GM23338 (cell line): ENCODE data around the gene TPGS1. TPM values are rescaled to one million over a fixed set of nuclear protein-coding genes. Genes with fewer than 3 reads are reported as not detected.

Experiments used
- ATAC-seq: fragments of 200-7000 bp; cut with Tn5 transposase; 3 replicates; pipeline ENCODE4 v1.9.1; 2020
- DNase-seq: peaks from one replicate; pipeline ENCODE4 v3.0.0-alpha.2; 2015; ENCODE audit warnings: low spot score
- H2AFZ ChIP-seq: fragments of 200-600 bp; sonication (generic); 2 replicates; pipeline ENCODE4 v1.8.0; 2016; ENCODE audit warnings: antibody characterized with exemption, mild to moderate bottlenecking, moderate library complexity
- H3F3A ChIP-seq: fragments of 200-600 bp; sonication (generic); replicated peaks from 2 replicates; pipeline ENCODE4 v1.8.0; 2017; ENCODE audit warnings: antibody characterized with exemption, mixed run types, low read depth
- H3K27ac ChIP-seq: fragments of 200-600 bp; sonication (generic); 2 replicates; pipeline ENCODE4 v1.6.1; 2016; ENCODE audit warnings: low read depth
- H3K27me3 ChIP-seq: fragments of 200-600 bp; sonication (generic); 2 replicates; pipeline ENCODE4 v1.8.0; 2016; ENCODE audit warnings: mild to moderate bottlenecking, mixed run types, moderate library complexity; ENCODE audit not compliant: insufficient read depth
- H3K36me3 ChIP-seq: fragments of 200-600 bp; sonication (generic); 2 replicates; pipeline ENCODE4 v1.8.0; 2016; ENCODE audit warnings: mild to moderate bottlenecking; ENCODE audit not compliant: insufficient read depth
- H3K4me1 ChIP-seq: fragments of 200-600 bp; sonication (generic); 2 replicates; pipeline ENCODE4 v1.8.0; 2016; ENCODE audit warnings: mild to moderate bottlenecking, moderate library complexity; ENCODE audit not compliant: insufficient read depth
- H3K4me2 ChIP-seq: fragments of 200-600 bp; sonication (generic); 2 replicates; pipeline ENCODE4 v1.7.1; 2017; ENCODE audit warnings: mixed run types
- H3K4me3 ChIP-seq: fragments of 200-600 bp; sonication (generic); 2 replicates; pipeline ENCODE4 v1.6.1; 2016; ENCODE audit warnings: mixed run types
- H3K79me2 ChIP-seq: fragments of 200-600 bp; sonication (generic); replicated peaks from 2 replicates; pipeline ENCODE4 v1.8.0; 2017; ENCODE audit warnings: mild to moderate bottlenecking; ENCODE audit not compliant: insufficient read depth
- H3K9me2 ChIP-seq: fragments of 200-600 bp; sonication (generic); 2 replicates; pipeline ENCODE4 v1.8.0; 2017; ENCODE audit not compliant: insufficient read depth
- H4K20me1 ChIP-seq: fragments of 200-600 bp; sonication (generic); replicated peaks from 2 replicates; pipeline ENCODE4 v1.8.0; 2017; ENCODE audit warnings: mild to moderate bottlenecking; ENCODE audit not compliant: insufficient read depth
- H3K27ac Mint-ChIP-seq: 2 replicates; pipeline ENCODE4 v1.8.0; 2020; ENCODE audit warnings: inconsistent platforms, mild to moderate bottlenecking, moderate library complexity, mixed read lengths
- H3K27me3 Mint-ChIP-seq: 3 replicates; pipeline ENCODE4 v1.8.0; 2022; ENCODE audit warnings: low read depth, mild to moderate bottlenecking, moderate library complexity, mixed read lengths, inconsistent platforms; ENCODE audit not compliant: insufficient read depth, poor library complexity
- H3K36me3 Mint-ChIP-seq: 3 replicates; pipeline ENCODE4 v1.8.0; 2021; ENCODE audit warnings: low read depth, mild to moderate bottlenecking, inconsistent platforms, moderate library complexity, mixed read lengths
- H3K4me1 Mint-ChIP-seq: 3 replicates; pipeline ENCODE4 v1.8.0; 2020; ENCODE audit warnings: mild to moderate bottlenecking, inconsistent platforms, mixed read lengths
- H3K4me3 Mint-ChIP-seq: 3 replicates; pipeline ENCODE4 v1.8.0; 2021; ENCODE audit warnings: moderate library complexity, mild to moderate bottlenecking, inconsistent platforms, mixed read lengths
- H3K9me3 Mint-ChIP-seq: 3 replicates; pipeline ENCODE4 v1.8.0; 2020; ENCODE audit warnings: moderate library complexity, mild to moderate bottlenecking, inconsistent platforms, mixed read lengths
- CREB1 ChIP-seq: fragments of 250-450 bp; sonication (Bioruptor Pico); IDR thresholded peaks from 2 replicates; pipeline ENCODE4 v1.5.0; 2020; ENCODE audit warnings: low read depth, mild to moderate bottlenecking, moderate library complexity
- EZH2 ChIP-seq: fragments of 200-600 bp; sonication (generic); IDR thresholded peaks from one replicate; pipeline ENCODE4 v1.8.0; 2017; ENCODE audit warnings: antibody characterized with exemption, mild to moderate bottlenecking, low read depth; ENCODE audit not compliant: unreplicated experiment
- EZH2phosphoT487 ChIP-seq: fragments of 200-600 bp; sonication (generic); IDR thresholded peaks from one replicate; pipeline ENCODE4 v1.8.1; 2018; ENCODE audit warnings: antibody characterized with exemption; ENCODE audit not compliant: unreplicated experiment
- JUNB ChIP-seq: IDR thresholded peaks from one replicate; pipeline ENCODE4 v1.6.1; 2016; ENCODE audit warnings: antibody characterized with exemption; ENCODE audit not compliant: unreplicated experiment
- NANOG ChIP-seq: IDR thresholded peaks from 2 replicates; pipeline ENCODE4 v1.6.1; 2016; ENCODE audit warnings: antibody characterized with exemption, borderline replicate concordance
- POLR2AphosphoS5 ChIP-seq: IDR thresholded peaks from 2 replicates; pipeline ENCODE4 v1.6.1; 2016; ENCODE audit warnings: antibody characterized with exemption, low read depth
- STAT1 ChIP-seq: IDR thresholded peaks from one replicate; pipeline ENCODE4 v1.6.1; 2016; ENCODE audit warnings: antibody characterized with exemption; ENCODE audit not compliant: unreplicated experiment
- ZNF114 ChIP-seq: fragments of 250-450 bp; sonication (Bioruptor Pico); IDR thresholded peaks from 2 replicates; pipeline ENCODE4 v1.5.0; 2020; ENCODE audit warnings: mild to moderate bottlenecking, moderate library complexity
- ZNF331 ChIP-seq: fragments of 250-450 bp; sonication (Bioruptor Pico); IDR thresholded peaks from 2 replicates; pipeline ENCODE4 v1.5.0; 2020; ENCODE audit warnings: low read depth, mild to moderate bottlenecking, moderate library complexity
- polyA plus RNA-seq: library from polyadenylated mRNA; unstranded; fragments of >200 nt; fragmentation: Nextera tagmentation; extraction: Ambion mirVana; gene quantifications from 2 replicates; pipeline ENCODE4 v1.2.1, GENCODE V29; 2016
- total RNA-seq: library from RNA; depleted of rRNA; stranded (reverse); fragments of >200 nt; shearing (Covaris generic); gene quantifications from 2 replicates; pipeline ENCODE4 v1.2.3, GENCODE V29; 2014
- TF ChIP-seq, protein P1 (sequence below): IDR thresholded peaks from 2 replicates; pipeline ENCODE4 v1.6.1; 2016; ENCODE audit warnings: antibody characterized with exemption
- TF ChIP-seq, protein P2 (sequence below): IDR thresholded peaks from one replicate; pipeline ENCODE4 v1.6.1; 2018; ENCODE audit warnings: antibody characterized with exemption; ENCODE audit not compliant: unreplicated experiment
- TF ChIP-seq, protein P3 (sequence below), 2 experiments: fragments of 200-600 bp in 1 of 2; sonication (generic) in 1 of 2; conservative IDR thresholded peaks; 2 replicates each; pipeline versions ENCODE4 v1.5.1 to v1.6.1; 2016 to 2017; ENCODE audit warnings: antibody characterized with exemption in 2 of 2, low read depth in 2 of 2, mild to moderate bottlenecking in 2 of 2, moderate library complexity in 1 of 2
- TF ChIP-seq, protein P4 (sequence below): fragments of 250-450 bp; sonication (Bioruptor Pico); IDR thresholded peaks from 2 replicates; pipeline ENCODE4 v1.5.0; 2020; ENCODE audit warnings: mild to moderate bottlenecking, moderate library complexity

TPGS1 gene
- total and polyA plus RNA-seq, 2 experiments from 2014 or later, result 11.9 to 38.4 TPM

DNA sequence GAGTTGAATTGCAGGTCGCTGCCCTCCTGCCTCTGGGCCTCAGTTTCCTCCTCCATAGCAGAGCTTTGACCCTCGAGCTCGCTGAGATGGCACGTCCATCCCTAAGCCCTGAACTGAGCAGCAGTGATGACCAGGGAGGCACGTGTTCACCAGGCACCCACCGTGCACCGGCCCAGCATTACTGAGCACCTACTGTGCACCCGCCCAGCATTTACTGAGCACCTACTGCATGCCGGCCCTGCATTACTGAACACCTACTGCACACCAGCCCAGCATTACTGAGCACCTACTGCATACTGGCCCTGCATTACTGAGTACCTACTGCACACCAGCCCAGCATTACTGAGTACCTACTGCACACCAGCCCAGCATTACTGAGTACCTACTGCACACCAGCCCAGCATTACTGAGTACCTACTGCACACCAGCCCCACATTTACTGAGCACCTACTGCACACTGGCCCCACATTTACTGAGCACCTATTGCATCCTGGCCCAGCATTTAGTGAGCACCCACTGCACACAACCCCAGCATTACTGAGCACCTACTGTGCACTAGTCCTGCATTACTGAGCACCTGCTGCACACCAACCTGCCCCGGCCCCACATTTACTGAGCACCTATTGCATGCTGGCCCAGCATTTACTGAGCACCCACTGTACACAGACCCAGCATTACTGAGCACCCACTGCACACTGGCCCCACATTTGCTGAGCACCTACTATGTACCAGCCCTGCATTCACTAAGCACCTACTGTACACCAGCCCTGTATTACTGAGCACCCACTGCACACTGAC is 6.3 kb downstream of the TPGS1 start:
- no peaks in the 10 kb centered on the region; the same call in 1 of the 2 replicates for H3K36me3 ChIP-seq
- H3K27me3 ChIP-seq, result no peaks in the 10 kb centered on the region
- TF ChIP-seq EZH2, result no peak
- TF ChIP-seq EZH2phosphoT487, result no peak
- TF ChIP-seq, protein P1, sequence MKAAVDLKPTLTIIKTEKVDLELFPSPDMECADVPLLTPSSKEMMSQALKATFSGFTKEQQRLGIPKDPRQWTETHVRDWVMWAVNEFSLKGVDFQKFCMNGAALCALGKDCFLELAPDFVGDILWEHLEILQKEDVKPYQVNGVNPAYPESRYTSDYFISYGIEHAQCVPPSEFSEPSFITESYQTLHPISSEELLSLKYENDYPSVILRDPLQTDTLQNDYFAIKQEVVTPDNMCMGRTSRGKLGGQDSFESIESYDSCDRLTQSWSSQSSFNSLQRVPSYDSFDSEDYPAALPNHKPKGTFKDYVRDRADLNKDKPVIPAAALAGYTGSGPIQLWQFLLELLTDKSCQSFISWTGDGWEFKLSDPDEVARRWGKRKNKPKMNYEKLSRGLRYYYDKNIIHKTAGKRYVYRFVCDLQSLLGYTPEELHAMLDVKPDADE, result no peak
- TF ChIP-seq STAT1, result no peak
- TF ChIP-seq, protein P2, sequence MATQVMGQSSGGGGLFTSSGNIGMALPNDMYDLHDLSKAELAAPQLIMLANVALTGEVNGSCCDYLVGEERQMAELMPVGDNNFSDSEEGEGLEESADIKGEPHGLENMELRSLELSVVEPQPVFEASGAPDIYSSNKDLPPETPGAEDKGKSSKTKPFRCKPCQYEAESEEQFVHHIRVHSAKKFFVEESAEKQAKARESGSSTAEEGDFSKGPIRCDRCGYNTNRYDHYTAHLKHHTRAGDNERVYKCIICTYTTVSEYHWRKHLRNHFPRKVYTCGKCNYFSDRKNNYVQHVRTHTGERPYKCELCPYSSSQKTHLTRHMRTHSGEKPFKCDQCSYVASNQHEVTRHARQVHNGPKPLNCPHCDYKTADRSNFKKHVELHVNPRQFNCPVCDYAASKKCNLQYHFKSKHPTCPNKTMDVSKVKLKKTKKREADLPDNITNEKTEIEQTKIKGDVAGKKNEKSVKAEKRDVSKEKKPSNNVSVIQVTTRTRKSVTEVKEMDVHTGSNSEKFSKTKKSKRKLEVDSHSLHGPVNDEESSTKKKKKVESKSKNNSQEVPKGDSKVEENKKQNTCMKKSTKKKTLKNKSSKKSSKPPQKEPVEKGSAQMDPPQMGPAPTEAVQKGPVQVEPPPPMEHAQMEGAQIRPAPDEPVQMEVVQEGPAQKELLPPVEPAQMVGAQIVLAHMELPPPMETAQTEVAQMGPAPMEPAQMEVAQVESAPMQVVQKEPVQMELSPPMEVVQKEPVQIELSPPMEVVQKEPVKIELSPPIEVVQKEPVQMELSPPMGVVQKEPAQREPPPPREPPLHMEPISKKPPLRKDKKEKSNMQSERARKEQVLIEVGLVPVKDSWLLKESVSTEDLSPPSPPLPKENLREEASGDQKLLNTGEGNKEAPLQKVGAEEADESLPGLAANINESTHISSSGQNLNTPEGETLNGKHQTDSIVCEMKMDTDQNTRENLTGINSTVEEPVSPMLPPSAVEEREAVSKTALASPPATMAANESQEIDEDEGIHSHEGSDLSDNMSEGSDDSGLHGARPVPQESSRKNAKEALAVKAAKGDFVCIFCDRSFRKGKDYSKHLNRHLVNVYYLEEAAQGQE, result no peak
- TF ChIP-seq, protein P3, sequence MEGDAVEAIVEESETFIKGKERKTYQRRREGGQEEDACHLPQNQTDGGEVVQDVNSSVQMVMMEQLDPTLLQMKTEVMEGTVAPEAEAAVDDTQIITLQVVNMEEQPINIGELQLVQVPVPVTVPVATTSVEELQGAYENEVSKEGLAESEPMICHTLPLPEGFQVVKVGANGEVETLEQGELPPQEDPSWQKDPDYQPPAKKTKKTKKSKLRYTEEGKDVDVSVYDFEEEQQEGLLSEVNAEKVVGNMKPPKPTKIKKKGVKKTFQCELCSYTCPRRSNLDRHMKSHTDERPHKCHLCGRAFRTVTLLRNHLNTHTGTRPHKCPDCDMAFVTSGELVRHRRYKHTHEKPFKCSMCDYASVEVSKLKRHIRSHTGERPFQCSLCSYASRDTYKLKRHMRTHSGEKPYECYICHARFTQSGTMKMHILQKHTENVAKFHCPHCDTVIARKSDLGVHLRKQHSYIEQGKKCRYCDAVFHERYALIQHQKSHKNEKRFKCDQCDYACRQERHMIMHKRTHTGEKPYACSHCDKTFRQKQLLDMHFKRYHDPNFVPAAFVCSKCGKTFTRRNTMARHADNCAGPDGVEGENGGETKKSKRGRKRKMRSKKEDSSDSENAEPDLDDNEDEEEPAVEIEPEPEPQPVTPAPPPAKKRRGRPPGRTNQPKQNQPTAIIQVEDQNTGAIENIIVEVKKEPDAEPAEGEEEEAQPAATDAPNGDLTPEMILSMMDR (conservative IDR thresholded peaks at IDR 0.05; ENCODE audit: low read depth in 2 of 2), result no peak
- TF ChIP-seq, protein P4, sequence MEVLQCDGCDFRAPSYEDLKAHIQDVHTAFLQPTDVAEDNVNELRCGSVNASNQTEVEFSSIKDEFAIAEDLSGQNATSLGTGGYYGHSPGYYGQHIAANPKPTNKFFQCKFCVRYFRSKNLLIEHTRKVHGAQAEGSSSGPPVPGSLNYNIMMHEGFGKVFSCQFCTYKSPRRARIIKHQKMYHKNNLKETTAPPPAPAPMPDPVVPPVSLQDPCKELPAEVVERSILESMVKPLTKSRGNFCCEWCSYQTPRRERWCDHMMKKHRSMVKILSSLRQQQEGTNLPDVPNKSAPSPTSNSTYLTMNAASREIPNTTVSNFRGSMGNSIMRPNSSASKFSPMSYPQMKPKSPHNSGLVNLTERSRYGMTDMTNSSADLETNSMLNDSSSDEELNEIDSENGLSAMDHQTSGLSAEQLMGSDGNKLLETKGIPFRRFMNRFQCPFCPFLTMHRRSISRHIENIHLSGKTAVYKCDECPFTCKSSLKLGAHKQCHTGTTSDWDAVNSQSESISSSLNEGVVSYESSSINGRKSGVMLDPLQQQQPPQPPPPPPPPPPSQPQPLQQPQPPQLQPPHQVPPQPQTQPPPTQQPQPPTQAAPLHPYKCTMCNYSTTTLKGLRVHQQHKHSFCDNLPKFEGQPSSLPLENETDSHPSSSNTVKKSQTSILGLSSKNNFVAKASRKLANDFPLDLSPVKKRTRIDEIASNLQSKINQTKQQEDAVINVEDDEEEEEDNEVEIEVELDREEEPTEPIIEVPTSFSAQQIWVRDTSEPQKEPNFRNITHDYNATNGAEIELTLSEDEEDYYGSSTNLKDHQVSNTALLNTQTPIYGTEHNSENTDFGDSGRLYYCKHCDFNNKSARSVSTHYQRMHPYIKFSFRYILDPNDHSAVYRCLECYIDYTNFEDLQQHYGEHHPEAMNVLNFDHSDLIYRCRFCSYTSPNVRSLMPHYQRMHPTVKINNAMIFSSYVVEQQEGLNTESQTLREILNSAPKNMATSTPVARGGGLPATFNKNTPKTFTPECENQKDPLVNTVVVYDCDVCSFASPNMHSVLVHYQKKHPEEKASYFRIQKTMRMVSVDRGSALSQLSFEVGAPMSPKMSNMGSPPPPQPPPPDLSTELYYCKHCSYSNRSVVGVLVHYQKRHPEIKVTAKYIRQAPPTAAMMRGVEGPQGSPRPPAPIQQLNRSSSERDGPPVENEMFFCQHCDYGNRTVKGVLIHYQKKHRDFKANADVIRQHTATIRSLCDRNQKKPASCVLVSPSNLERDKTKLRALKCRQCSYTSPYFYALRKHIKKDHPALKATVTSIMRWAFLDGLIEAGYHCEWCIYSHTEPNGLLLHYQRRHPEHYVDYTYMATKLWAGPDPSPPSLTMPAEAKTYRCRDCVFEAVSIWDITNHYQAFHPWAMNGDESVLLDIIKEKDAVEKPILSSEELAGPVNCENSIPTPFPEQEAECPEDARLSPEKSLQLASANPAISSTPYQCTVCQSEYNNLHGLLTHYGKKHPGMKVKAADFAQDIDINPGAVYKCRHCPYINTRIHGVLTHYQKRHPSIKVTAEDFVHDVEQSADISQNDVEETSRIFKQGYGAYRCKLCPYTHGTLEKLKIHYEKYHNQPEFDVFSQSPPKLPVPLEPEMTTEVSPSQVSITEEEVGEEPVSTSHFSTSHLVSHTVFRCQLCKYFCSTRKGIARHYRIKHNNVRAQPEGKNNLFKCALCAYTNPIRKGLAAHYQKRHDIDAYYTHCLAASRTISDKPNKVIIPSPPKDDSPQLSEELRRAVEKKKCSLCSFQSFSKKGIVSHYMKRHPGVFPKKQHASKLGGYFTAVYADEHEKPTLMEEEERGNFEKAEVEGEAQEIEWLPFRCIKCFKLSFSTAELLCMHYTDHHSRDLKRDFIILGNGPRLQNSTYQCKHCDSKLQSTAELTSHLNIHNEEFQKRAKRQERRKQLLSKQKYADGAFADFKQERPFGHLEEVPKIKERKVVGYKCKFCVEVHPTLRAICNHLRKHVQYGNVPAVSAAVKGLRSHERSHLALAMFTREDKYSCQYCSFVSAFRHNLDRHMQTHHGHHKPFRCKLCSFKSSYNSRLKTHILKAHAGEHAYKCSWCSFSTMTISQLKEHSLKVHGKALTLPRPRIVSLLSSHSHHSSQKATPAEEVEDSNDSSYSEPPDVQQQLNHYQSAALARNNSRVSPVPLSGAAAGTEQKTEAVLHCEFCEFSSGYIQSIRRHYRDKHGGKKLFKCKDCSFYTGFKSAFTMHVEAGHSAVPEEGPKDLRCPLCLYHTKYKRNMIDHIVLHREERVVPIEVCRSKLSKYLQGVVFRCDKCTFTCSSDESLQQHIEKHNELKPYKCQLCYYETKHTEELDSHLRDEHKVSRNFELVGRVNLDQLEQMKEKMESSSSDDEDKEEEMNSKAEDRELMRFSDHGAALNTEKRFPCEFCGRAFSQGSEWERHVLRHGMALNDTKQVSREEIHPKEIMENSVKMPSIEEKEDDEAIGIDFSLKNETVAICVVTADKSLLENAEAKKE, result no peak
- TF ChIP-seq JUNB, result no peak
- no peak for TF ChIP-seq POLR2AphosphoS5
- TF ChIP-seq ZNF114 (CRISPR knock-in tag), result no peak
- no peak for TF ChIP-seq ZNF331 (CRISPR knock-in tag)
- no peak for TF ChIP-seq NANOG
- no peak for TF ChIP-seq CREB1 (CRISPR knock-in tag)
- DNase-seq (no peak), ATAC-seq (no peak)
- H4K20me1 ChIP-seq, result no peaks in the 10 kb centered on the region
- Mint-ChIP-seq H3K9me3 (peaks cover 9% of the 10 kb centered on the region), H3K27me3 (peaks cover 33% of the 10 kb centered on the region), H3K4me3 (no peak overlapping the region; the same call in 2 of the 3 replicates), H3K4me1 (peaks cover 16% of the 10 kb centered on the region), H3K36me3 (peaks cover 28% of the 10 kb centered on the region), H3K27ac (no peak overlapping the region)
- no peak overlapping the region for H3K27ac ChIP-seq
- H3F3A ChIP-seq, result peaks cover 22% of the 10 kb centered on the region
- peaks cover 4% of the 10 kb centered on the region; the same call in 1 of the 2 replicates for H3K4me1 ChIP-seq
- H3K79me2 ChIP-seq, result no peaks in the 10 kb centered on the region
- H3K4me2 ChIP-seq, result no peak overlapping the region
- no peaks in the 10 kb centered on the region for H3K9me2 ChIP-seq
- no peak overlapping the region for H2AFZ ChIP-seq
- H3K4me3 ChIP-seq, result no peak overlapping the region
